GM12891 (cell line): Measurements from ENCODE around the gene FBP1.

ENCODE experiments used
- PAX5 ChIP-seq: IDR thresholded peaks from 2 replicates; pipeline ENCODE4 v1.6.1; 2011; ENCODE audit warnings: low read length, moderate library complexity, mild to moderate bottlenecking; ENCODE audit not compliant: insufficient read depth, severe bottlenecking
- POLR2A ChIP-seq: IDR thresholded peaks from 2 replicates; pipeline ENCODE4 v1.6.1; 2011; ENCODE audit warnings: low read depth, low read length, control low read depth
- POLR2AphosphoS5 ChIP-seq: IDR thresholded peaks from 2 replicates; pipeline ENCODE4 v1.6.1; 2011; ENCODE audit warnings: low read depth, low read length, control low read depth
- SPI1 ChIP-seq: IDR thresholded peaks from 2 replicates; pipeline ENCODE4 v1.6.1; 2011; ENCODE audit warnings: low read depth, low read length, control low read depth
- TAF1 ChIP-seq: IDR thresholded peaks from 2 replicates; pipeline ENCODE4 v1.6.1; 2011; ENCODE audit warnings: low read depth, low read length, control low read depth

- TF ChIP-seq TAF1 (no peak), POLR2A (no peak), POLR2AphosphoS5 (no peak), PAX5 (no peak), SPI1 (no peak)
Observed at GRCh38 chr9:94655739-94656138, 16.4 kb upstream of the FBP1 start.
